Activated CD4-positive, alpha-beta T cell treated with anti-CD3 and anti-CD28 coated beads, Interleukin-2, amount 50 U/mL, for 24 hours (primary cell): ENCODE data around the gene TSACC.
"Not testable (repeated sequence)": the region's sequence is repeated elsewhere in the genome, so short reads cannot be mapped to it uniquely, and the experiment has no call there.

Experiments used
- DNase-seq, 2 donors: peaks; one replicate each; pipeline ENCODE4 v3.0.0-alpha.2; 2020; ENCODE audit warnings: low read depth in 1 of 2, low spot score in 1 of 2

The TSACC gene

GRCh38 chr1:156338180-156338976 is at the start of gene TSACC, which contains the start of gene CCT3:
Gene TSACC, plus strand, starts transcription at chr1:156338526. Its CDS starts 1,232 bp downstream, at chr1:156339758.
Gene CCT3, minus strand, starts transcription at chr1:156338292. Its CDS starts 108 bp downstream, at chr1:156338184.
- peak; percentile 99 for DNase-seq

- no peak for DNase-seq
Measured at GRCh38 chr1:156289857-156290256, 48.5 kb upstream of the TSACC start.

- DNase-seq, result no peak
Measured at GRCh38 chr1:156291226-156292061, 46.9 kb upstream of the TSACC start.

- no peak for DNase-seq
Measured at GRCh38 chr1:156293098-156293434, 45.3 kb upstream of the TSACC start.

GRCh38 chr1:156293895-156294294 is 44.4 kb upstream of the TSACC start:
- no peak for DNase-seq

- DNase-seq, result peak in 1 of 2 donors; percentile 38
Measured at GRCh38 chr1:156295391-156295947, 42.9 kb upstream of the TSACC start, which contains the start of gene GLMP. Gene GLMP, minus strand, starts transcription at chr1:156295679. Its CDS starts 34 bp downstream, at chr1:156295645.

GRCh38 chr1:156298852-156299357 is 39.4 kb upstream of the TSACC start, which contains the start of gene VHLL:
Gene VHLL, minus strand, starts transcription at chr1:156299307. Its CDS starts 118 bp downstream, at chr1:156299189.
- DNase-seq, result no peak

GRCh38 chr1:156303241-156303640 is 35.1 kb upstream of the TSACC start:
- DNase-seq, result no peak

GRCh38 chr1:156305215-156305614 is 33.1 kb upstream of the TSACC start:
- DNase-seq, result no peak

GRCh38 chr1:156308078-156308477 is 30.2 kb upstream of the TSACC start:
- DNase-seq, result no peak

- DNase-seq, result no peak
Measured at GRCh38 chr1:156310962-156311361, 27.4 kb upstream of the TSACC start.

GRCh38 chr1:156316909-156317308 is 21.4 kb upstream of the TSACC start:
- no peak for DNase-seq

- no peak for DNase-seq
Measured at GRCh38 chr1:156319664-156320063, 18.7 kb upstream of the TSACC start.

GRCh38 chr1:156320560-156320959 is 17.8 kb upstream of the TSACC start:
- DNase-seq, result no peak

GRCh38 chr1:156323179-156323578 is 15.1 kb upstream of the TSACC start:
- not testable (repeated sequence) for DNase-seq

GRCh38 chr1:156336242-156336641 is 2.1 kb upstream of the TSACC start:
- DNase-seq, result no peak

GRCh38 chr1:156337052-156337887 is 1.1 kb upstream of the TSACC start:
- DNase-seq, result no peak

- no peak for DNase-seq
Measured at GRCh38 chr1:156337888-156338179, 492 bp upstream of the TSACC start.

GRCh38 chr1:156342166-156342955 is 4.0 kb downstream of the TSACC start:
- no peak for DNase-seq

- DNase-seq, result no peak
Measured at GRCh38 chr1:156344409-156344808, 6.1 kb downstream of the TSACC start.
